Skin of body (tissue), 2 donors: ENCODE measurements around the gene MDN1. TPM values are rescaled to one million over a fixed set of nuclear protein-coding genes. Genes with fewer than 3 reads are reported as not detected.
"Not testable (repeated sequence)": the region's sequence is repeated elsewhere in the genome, so short reads cannot be mapped to it uniquely, and the experiment has no call there.

Source experiments
- DNase-seq: peaks from one replicate; lab custom pipeline; 2025; lab: John Stamatoyannopoulos, UW
- total RNA-seq: library from RNA; depleted of rRNA; stranded (reverse); fragments of >200 nt; gene quantifications from one replicate; pipeline ENCODE4 v1.2.3, GENCODE V29; 2014

The MDN1 gene
- total RNA-seq, 1 donor from 2014 or later: 32.3 TPM

GRCh38 chr6:89768324-89768723 is 51.3 kb downstream of the MDN1 start:
- DNase-seq: no peak

GRCh38 chr6:89763550-89763949 is 56.0 kb downstream of the MDN1 start:
- no peak for DNase-seq

- no peak for DNase-seq
Measured at GRCh38 chr6:89758830-89759229, 60.8 kb downstream of the MDN1 start.

GRCh38 chr6:89750338-89750737 is 69.3 kb downstream of the MDN1 start:
- DNase-seq: no peak

- DNase-seq: no peak
Measured at GRCh38 chr6:89749918-89750317, 69.7 kb downstream of the MDN1 start.

- DNase-seq: no peak
Measured at GRCh38 chr6:89745716-89746115, 73.9 kb downstream of the MDN1 start.

- DNase-seq: no peak
Measured at GRCh38 chr6:89745096-89745495, 74.5 kb downstream of the MDN1 start.

GRCh38 chr6:89736893-89737292 is 82.7 kb downstream of the MDN1 start:
- no peak for DNase-seq

- no peak for DNase-seq
Measured at GRCh38 chr6:89734526-89734925, 85.1 kb downstream of the MDN1 start.

- DNase-seq: no peak
Measured at GRCh38 chr6:89731924-89732567, 87.5 kb downstream of the MDN1 start.

- DNase-seq: not testable (repeated sequence)
Measured at GRCh38 chr6:89731262-89731661, 88.3 kb downstream of the MDN1 start.

- no peak for DNase-seq
Measured at GRCh38 chr6:89729818-89730217, 89.8 kb downstream of the MDN1 start.

GRCh38 chr6:89727501-89727900 is 92.1 kb downstream of the MDN1 start:
- no peak for DNase-seq

GRCh38 chr6:89724981-89725380 is 94.6 kb downstream of the MDN1 start:
- no peak for DNase-seq

- DNase-seq: no peak
Measured at GRCh38 chr6:89723046-89723445, 96.5 kb downstream of the MDN1 start.

- DNase-seq: no peak
Measured at GRCh38 chr6:89716532-89716931, 103.1 kb downstream of the MDN1 start.

GRCh38 chr6:89711801-89712200 is 107.8 kb downstream of the MDN1 start:
- DNase-seq: no peak

- DNase-seq: no peak
Measured at GRCh38 chr6:89708316-89708715, 111.3 kb downstream of the MDN1 start.

GRCh38 chr6:89707766-89708165 is 111.8 kb downstream of the MDN1 start:
- DNase-seq: no peak

- DNase-seq: no peak
Measured at GRCh38 chr6:89706121-89706520, 113.5 kb downstream of the MDN1 start.

GRCh38 chr6:89703292-89703691 is 116.3 kb downstream of the MDN1 start:
- no peak for DNase-seq

GRCh38 chr6:89702349-89702748 is 117.2 kb downstream of the MDN1 start:
- DNase-seq: no peak

- DNase-seq: no peak
Measured at GRCh38 chr6:89695667-89696066, 123.9 kb downstream of the MDN1 start.

- no peak for DNase-seq
Measured at GRCh38 chr6:89694428-89694827, 125.2 kb downstream of the MDN1 start.
